GM23338 (cell line): ENCODE results near the gene ANKRD60. TPM values are rescaled to one million over a fixed set of nuclear protein-coding genes. Genes with fewer than 3 reads are reported as not detected.

Experiments
- ATAC-seq: fragments of 200-7000 bp; cut with Tn5 transposase; 3 replicates; pipeline ENCODE4 v1.9.1; 2020
- DNase-seq: peaks from one replicate; pipeline ENCODE4 v3.0.0-alpha.2; 2015; ENCODE audit warnings: low spot score
- H2AFZ ChIP-seq: fragments of 200-600 bp; sonication (generic); 2 replicates; pipeline ENCODE4 v1.8.0; 2016; ENCODE audit warnings: antibody characterized with exemption, mild to moderate bottlenecking, moderate library complexity
- H3F3A ChIP-seq: fragments of 200-600 bp; sonication (generic); replicated peaks from 2 replicates; pipeline ENCODE4 v1.8.0; 2017; ENCODE audit warnings: antibody characterized with exemption, mixed run types, low read depth
- H3K27ac ChIP-seq: fragments of 200-600 bp; sonication (generic); 2 replicates; pipeline ENCODE4 v1.6.1; 2016; ENCODE audit warnings: low read depth
- H3K27me3 ChIP-seq: fragments of 200-600 bp; sonication (generic); 2 replicates; pipeline ENCODE4 v1.8.0; 2016; ENCODE audit warnings: mild to moderate bottlenecking, mixed run types, moderate library complexity; ENCODE audit not compliant: insufficient read depth
- H3K36me3 ChIP-seq: fragments of 200-600 bp; sonication (generic); 2 replicates; pipeline ENCODE4 v1.8.0; 2016; ENCODE audit warnings: mild to moderate bottlenecking; ENCODE audit not compliant: insufficient read depth
- H3K4me1 ChIP-seq: fragments of 200-600 bp; sonication (generic); 2 replicates; pipeline ENCODE4 v1.8.0; 2016; ENCODE audit warnings: mild to moderate bottlenecking, moderate library complexity; ENCODE audit not compliant: insufficient read depth
- H3K4me2 ChIP-seq: fragments of 200-600 bp; sonication (generic); 2 replicates; pipeline ENCODE4 v1.7.1; 2017; ENCODE audit warnings: mixed run types
- H3K4me3 ChIP-seq: fragments of 200-600 bp; sonication (generic); 2 replicates; pipeline ENCODE4 v1.6.1; 2016; ENCODE audit warnings: mixed run types
- H3K79me2 ChIP-seq: fragments of 200-600 bp; sonication (generic); replicated peaks from 2 replicates; pipeline ENCODE4 v1.8.0; 2017; ENCODE audit warnings: mild to moderate bottlenecking; ENCODE audit not compliant: insufficient read depth
- H3K9me2 ChIP-seq: fragments of 200-600 bp; sonication (generic); 2 replicates; pipeline ENCODE4 v1.8.0; 2017; ENCODE audit not compliant: insufficient read depth
- H4K20me1 ChIP-seq: fragments of 200-600 bp; sonication (generic); replicated peaks from 2 replicates; pipeline ENCODE4 v1.8.0; 2017; ENCODE audit warnings: mild to moderate bottlenecking; ENCODE audit not compliant: insufficient read depth
- H3K27ac Mint-ChIP-seq: 2 replicates; pipeline ENCODE4 v1.8.0; 2020; ENCODE audit warnings: inconsistent platforms, mild to moderate bottlenecking, moderate library complexity, mixed read lengths
- H3K27me3 Mint-ChIP-seq: 3 replicates; pipeline ENCODE4 v1.8.0; 2022; ENCODE audit warnings: low read depth, mild to moderate bottlenecking, moderate library complexity, mixed read lengths, inconsistent platforms; ENCODE audit not compliant: insufficient read depth, poor library complexity
- H3K36me3 Mint-ChIP-seq: 3 replicates; pipeline ENCODE4 v1.8.0; 2021; ENCODE audit warnings: low read depth, mild to moderate bottlenecking, inconsistent platforms, moderate library complexity, mixed read lengths
- H3K4me1 Mint-ChIP-seq: 3 replicates; pipeline ENCODE4 v1.8.0; 2020; ENCODE audit warnings: mild to moderate bottlenecking, inconsistent platforms, mixed read lengths
- H3K4me3 Mint-ChIP-seq: 3 replicates; pipeline ENCODE4 v1.8.0; 2021; ENCODE audit warnings: moderate library complexity, mild to moderate bottlenecking, inconsistent platforms, mixed read lengths
- H3K9me3 Mint-ChIP-seq: 3 replicates; pipeline ENCODE4 v1.8.0; 2020; ENCODE audit warnings: moderate library complexity, mild to moderate bottlenecking, inconsistent platforms, mixed read lengths
- CREB1 ChIP-seq: fragments of 250-450 bp; sonication (Bioruptor Pico); IDR thresholded peaks from 2 replicates; pipeline ENCODE4 v1.5.0; 2020; ENCODE audit warnings: low read depth, mild to moderate bottlenecking, moderate library complexity
- CTCF ChIP-seq, 2 experiments: fragments of 200-600 bp in 1 of 2; sonication (generic) in 1 of 2; conservative IDR thresholded peaks; 2 replicates each; pipeline versions ENCODE4 v1.5.1 to v1.6.1; 2016 to 2017; ENCODE audit warnings: antibody characterized with exemption in 2 of 2, low read depth in 2 of 2, mild to moderate bottlenecking in 2 of 2, moderate library complexity in 1 of 2
- EZH2 ChIP-seq: fragments of 200-600 bp; sonication (generic); IDR thresholded peaks from one replicate; pipeline ENCODE4 v1.8.0; 2017; ENCODE audit warnings: antibody characterized with exemption, mild to moderate bottlenecking, low read depth; ENCODE audit not compliant: unreplicated experiment
- EZH2phosphoT487 ChIP-seq: fragments of 200-600 bp; sonication (generic); IDR thresholded peaks from one replicate; pipeline ENCODE4 v1.8.1; 2018; ENCODE audit warnings: antibody characterized with exemption; ENCODE audit not compliant: unreplicated experiment
- JUNB ChIP-seq: IDR thresholded peaks from one replicate; pipeline ENCODE4 v1.6.1; 2016; ENCODE audit warnings: antibody characterized with exemption; ENCODE audit not compliant: unreplicated experiment
- NANOG ChIP-seq: IDR thresholded peaks from 2 replicates; pipeline ENCODE4 v1.6.1; 2016; ENCODE audit warnings: antibody characterized with exemption, borderline replicate concordance
- STAT1 ChIP-seq: IDR thresholded peaks from one replicate; pipeline ENCODE4 v1.6.1; 2016; ENCODE audit warnings: antibody characterized with exemption; ENCODE audit not compliant: unreplicated experiment
- ZNF114 ChIP-seq: fragments of 250-450 bp; sonication (Bioruptor Pico); IDR thresholded peaks from 2 replicates; pipeline ENCODE4 v1.5.0; 2020; ENCODE audit warnings: mild to moderate bottlenecking, moderate library complexity
- ZNF331 ChIP-seq: fragments of 250-450 bp; sonication (Bioruptor Pico); IDR thresholded peaks from 2 replicates; pipeline ENCODE4 v1.5.0; 2020; ENCODE audit warnings: low read depth, mild to moderate bottlenecking, moderate library complexity
- polyA plus RNA-seq: library from polyadenylated mRNA; unstranded; fragments of >200 nt; fragmentation: Nextera tagmentation; extraction: Ambion mirVana; gene quantifications from 2 replicates; pipeline ENCODE4 v1.2.1, GENCODE V29; 2016
- total RNA-seq: library from RNA; depleted of rRNA; stranded (reverse); fragments of >200 nt; shearing (Covaris generic); gene quantifications from 2 replicates; pipeline ENCODE4 v1.2.3, GENCODE V29; 2014
- TF ChIP-seq, protein P1 (sequence below): IDR thresholded peaks from 2 replicates; pipeline ENCODE4 v1.6.1; 2016; ENCODE audit warnings: antibody characterized with exemption
- TF ChIP-seq, protein P2 (sequence below): fragments of 250-450 bp; sonication (Bioruptor Pico); IDR thresholded peaks from 2 replicates; pipeline ENCODE4 v1.5.0; 2020; ENCODE audit warnings: mild to moderate bottlenecking, moderate library complexity

The ANKRD60 gene
- total and polyA plus RNA-seq, 2 experiments from 2014 or later = not detected

DNA sequence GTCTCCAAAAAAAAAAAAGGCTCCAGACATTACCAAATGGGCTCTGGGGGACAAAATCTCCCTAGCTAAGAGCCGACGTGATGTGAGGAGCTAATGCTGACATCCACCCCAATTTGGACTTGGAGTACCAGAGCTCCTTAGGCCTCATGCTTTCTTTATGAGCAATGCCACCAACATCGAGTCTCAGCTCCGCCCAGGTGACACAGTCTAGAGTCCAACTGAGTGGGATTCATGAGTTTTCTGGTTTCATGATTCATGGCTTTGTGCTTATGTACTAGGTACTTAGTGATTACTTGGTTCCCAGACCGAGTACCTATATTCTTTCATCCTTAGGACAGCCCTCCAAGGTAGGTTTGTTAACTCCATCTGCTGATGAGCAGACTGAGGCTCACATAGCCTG lies 4.4 kb downstream of the ANKRD60 start (continued):
- TF ChIP-seq CTCF (conservative IDR thresholded peaks at IDR 0.05; ENCODE audit: low read depth in 2 of 2) (no peak), EZH2phosphoT487 (no peak), EZH2 (no peak)
- TF ChIP-seq, protein P1, sequence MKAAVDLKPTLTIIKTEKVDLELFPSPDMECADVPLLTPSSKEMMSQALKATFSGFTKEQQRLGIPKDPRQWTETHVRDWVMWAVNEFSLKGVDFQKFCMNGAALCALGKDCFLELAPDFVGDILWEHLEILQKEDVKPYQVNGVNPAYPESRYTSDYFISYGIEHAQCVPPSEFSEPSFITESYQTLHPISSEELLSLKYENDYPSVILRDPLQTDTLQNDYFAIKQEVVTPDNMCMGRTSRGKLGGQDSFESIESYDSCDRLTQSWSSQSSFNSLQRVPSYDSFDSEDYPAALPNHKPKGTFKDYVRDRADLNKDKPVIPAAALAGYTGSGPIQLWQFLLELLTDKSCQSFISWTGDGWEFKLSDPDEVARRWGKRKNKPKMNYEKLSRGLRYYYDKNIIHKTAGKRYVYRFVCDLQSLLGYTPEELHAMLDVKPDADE = no peak

- peaks cover 8% of the 10 kb centered on the region for H3K9me2 ChIP-seq
- Mint-ChIP-seq H3K4me1 (no peaks in the 10 kb centered on the region), H3K4me3 (no peak overlapping the region), H3K27me3 (peaks cover 24% of the 10 kb centered on the region), H3K27ac (no peak overlapping the region), H3K36me3 (peaks cover 6% of the 10 kb centered on the region), H3K9me3 (peaks cover 22% of the 10 kb centered on the region)
- ATAC-seq (no peak), DNase-seq (no peak)
- H2AFZ ChIP-seq = no peak overlapping the region
- H3K27ac ChIP-seq = no peak overlapping the region
- peaks cover 16% of the 10 kb centered on the region for H3K27me3 ChIP-seq
- no peaks in the 10 kb centered on the region for H3K79me2 ChIP-seq
- no peaks in the 10 kb centered on the region for H3K4me1 ChIP-seq
- H3K36me3 ChIP-seq = no peaks in the 10 kb centered on the region; the same call in 1 of the 2 replicates
- H3K4me3 ChIP-seq = no peak overlapping the region
- H3K4me2 ChIP-seq = no peak overlapping the region
- no peaks in the 10 kb centered on the region for H3F3A ChIP-seq
- no peaks in the 10 kb centered on the region for H4K20me1 ChIP-seq
- TF ChIP-seq ZNF331 (CRISPR knock-in tag) (no peak), NANOG (no peak), EZH2phosphoT487 (no peak), JUNB (no peak), CREB1 (CRISPR knock-in tag) (no peak), ZNF114 (no peak), STAT1 (no peak)
- TF ChIP-seq, protein P2, sequence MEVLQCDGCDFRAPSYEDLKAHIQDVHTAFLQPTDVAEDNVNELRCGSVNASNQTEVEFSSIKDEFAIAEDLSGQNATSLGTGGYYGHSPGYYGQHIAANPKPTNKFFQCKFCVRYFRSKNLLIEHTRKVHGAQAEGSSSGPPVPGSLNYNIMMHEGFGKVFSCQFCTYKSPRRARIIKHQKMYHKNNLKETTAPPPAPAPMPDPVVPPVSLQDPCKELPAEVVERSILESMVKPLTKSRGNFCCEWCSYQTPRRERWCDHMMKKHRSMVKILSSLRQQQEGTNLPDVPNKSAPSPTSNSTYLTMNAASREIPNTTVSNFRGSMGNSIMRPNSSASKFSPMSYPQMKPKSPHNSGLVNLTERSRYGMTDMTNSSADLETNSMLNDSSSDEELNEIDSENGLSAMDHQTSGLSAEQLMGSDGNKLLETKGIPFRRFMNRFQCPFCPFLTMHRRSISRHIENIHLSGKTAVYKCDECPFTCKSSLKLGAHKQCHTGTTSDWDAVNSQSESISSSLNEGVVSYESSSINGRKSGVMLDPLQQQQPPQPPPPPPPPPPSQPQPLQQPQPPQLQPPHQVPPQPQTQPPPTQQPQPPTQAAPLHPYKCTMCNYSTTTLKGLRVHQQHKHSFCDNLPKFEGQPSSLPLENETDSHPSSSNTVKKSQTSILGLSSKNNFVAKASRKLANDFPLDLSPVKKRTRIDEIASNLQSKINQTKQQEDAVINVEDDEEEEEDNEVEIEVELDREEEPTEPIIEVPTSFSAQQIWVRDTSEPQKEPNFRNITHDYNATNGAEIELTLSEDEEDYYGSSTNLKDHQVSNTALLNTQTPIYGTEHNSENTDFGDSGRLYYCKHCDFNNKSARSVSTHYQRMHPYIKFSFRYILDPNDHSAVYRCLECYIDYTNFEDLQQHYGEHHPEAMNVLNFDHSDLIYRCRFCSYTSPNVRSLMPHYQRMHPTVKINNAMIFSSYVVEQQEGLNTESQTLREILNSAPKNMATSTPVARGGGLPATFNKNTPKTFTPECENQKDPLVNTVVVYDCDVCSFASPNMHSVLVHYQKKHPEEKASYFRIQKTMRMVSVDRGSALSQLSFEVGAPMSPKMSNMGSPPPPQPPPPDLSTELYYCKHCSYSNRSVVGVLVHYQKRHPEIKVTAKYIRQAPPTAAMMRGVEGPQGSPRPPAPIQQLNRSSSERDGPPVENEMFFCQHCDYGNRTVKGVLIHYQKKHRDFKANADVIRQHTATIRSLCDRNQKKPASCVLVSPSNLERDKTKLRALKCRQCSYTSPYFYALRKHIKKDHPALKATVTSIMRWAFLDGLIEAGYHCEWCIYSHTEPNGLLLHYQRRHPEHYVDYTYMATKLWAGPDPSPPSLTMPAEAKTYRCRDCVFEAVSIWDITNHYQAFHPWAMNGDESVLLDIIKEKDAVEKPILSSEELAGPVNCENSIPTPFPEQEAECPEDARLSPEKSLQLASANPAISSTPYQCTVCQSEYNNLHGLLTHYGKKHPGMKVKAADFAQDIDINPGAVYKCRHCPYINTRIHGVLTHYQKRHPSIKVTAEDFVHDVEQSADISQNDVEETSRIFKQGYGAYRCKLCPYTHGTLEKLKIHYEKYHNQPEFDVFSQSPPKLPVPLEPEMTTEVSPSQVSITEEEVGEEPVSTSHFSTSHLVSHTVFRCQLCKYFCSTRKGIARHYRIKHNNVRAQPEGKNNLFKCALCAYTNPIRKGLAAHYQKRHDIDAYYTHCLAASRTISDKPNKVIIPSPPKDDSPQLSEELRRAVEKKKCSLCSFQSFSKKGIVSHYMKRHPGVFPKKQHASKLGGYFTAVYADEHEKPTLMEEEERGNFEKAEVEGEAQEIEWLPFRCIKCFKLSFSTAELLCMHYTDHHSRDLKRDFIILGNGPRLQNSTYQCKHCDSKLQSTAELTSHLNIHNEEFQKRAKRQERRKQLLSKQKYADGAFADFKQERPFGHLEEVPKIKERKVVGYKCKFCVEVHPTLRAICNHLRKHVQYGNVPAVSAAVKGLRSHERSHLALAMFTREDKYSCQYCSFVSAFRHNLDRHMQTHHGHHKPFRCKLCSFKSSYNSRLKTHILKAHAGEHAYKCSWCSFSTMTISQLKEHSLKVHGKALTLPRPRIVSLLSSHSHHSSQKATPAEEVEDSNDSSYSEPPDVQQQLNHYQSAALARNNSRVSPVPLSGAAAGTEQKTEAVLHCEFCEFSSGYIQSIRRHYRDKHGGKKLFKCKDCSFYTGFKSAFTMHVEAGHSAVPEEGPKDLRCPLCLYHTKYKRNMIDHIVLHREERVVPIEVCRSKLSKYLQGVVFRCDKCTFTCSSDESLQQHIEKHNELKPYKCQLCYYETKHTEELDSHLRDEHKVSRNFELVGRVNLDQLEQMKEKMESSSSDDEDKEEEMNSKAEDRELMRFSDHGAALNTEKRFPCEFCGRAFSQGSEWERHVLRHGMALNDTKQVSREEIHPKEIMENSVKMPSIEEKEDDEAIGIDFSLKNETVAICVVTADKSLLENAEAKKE (CRISPR knock-in tag) = no peak
- TF ChIP-seq, protein P1 = no peak
Observed at GRCh38 chr20:58223358-58223941, 5.0 kb downstream of the ANKRD60 start.
